Caco-2 (cell line): ENCODE results near the gene KRT16. TPM values are rescaled to one million over a fixed set of nuclear protein-coding genes. Genes with fewer than 3 reads are reported as not detected.

Experiments
- BruUV-seq: library from RNA; stranded (reverse); fragments of 400-500 nt; replicated peaks from 2 replicates; lab custom pipeline; 2021; lab: Mats Ljungman, UMichigan
- CTCF ChIA-PET: fragments of 300-600 bp; sonication (Branson Sonifier 250); formaldehyde crosslinking; loops from one replicate; lab custom pipeline; 2022; ENCODE audit warnings: antibody characterized with exemption; lab: Charles Lee
- POLR2A ChIA-PET: fragments of 300-600 bp; sonication (Branson Sonifier 250); formaldehyde crosslinking; loops from one replicate; lab custom pipeline; 2022; ENCODE audit warnings: antibody characterized with exemption; lab: Charles Lee
- DNase-seq, 2 experiments: peaks; one replicate each; pipeline versions ENCODE4 v3.0.0 to v3.0.0-alpha.2; 2020 to 2022
- H3K27me3 ChIP-seq: replicated peaks from 2 replicates; pipeline ENCODE4 v1.6.0; 2011; ENCODE audit warnings: low read length; ENCODE audit not compliant: control insufficient read depth, insufficient read depth
- H3K36me3 ChIP-seq: 2 replicates; pipeline ENCODE4 v1.5.1; 2011; ENCODE audit warnings: low read length; ENCODE audit not compliant: control insufficient read depth, insufficient read depth
- H3K4me1 ChIP-seq: fragments of 250-450 bp; sonication (Bioruptor Pico); 2 replicates; pipeline ENCODE4 v1.5.1; 2020; ENCODE audit warnings: mild to moderate bottlenecking
- H3K4me3 ChIP-seq: 2 replicates; pipeline ENCODE4 v1.5.1; 2011; ENCODE audit warnings: low read depth, mild to moderate bottlenecking, control low read depth, low read length
- H3K9me3 ChIP-seq: fragments of 250-450 bp; sonication (Bioruptor Pico); 2 replicates; pipeline ENCODE4 v1.5.1; 2020; ENCODE audit warnings: mild to moderate bottlenecking, moderate library complexity
- H3K27ac Mint-ChIP-seq: one replicate; pipeline ENCODE4 v1.8.0; 2022; ENCODE audit warnings: mixed read lengths; ENCODE audit not compliant: unreplicated experiment
- H3K27me3 Mint-ChIP-seq: one replicate; pipeline ENCODE4 v1.8.0; 2022; ENCODE audit warnings: mixed read lengths; ENCODE audit not compliant: insufficient read depth, unreplicated experiment
- H3K36me3 Mint-ChIP-seq: one replicate; pipeline ENCODE4 v1.8.0; 2022; ENCODE audit warnings: mild to moderate bottlenecking, mixed read lengths; ENCODE audit not compliant: insufficient read depth, unreplicated experiment
- H3K4me1 Mint-ChIP-seq: one replicate; pipeline ENCODE4 v1.8.0; 2022; ENCODE audit warnings: low read depth, mixed read lengths; ENCODE audit not compliant: unreplicated experiment
- H3K4me3 Mint-ChIP-seq: one replicate; pipeline ENCODE4 v1.8.0; 2022; ENCODE audit warnings: mild to moderate bottlenecking, moderate library complexity, mixed read lengths; ENCODE audit not compliant: unreplicated experiment
- H3K9me3 Mint-ChIP-seq: one replicate; pipeline ENCODE4 v1.8.0; 2022; ENCODE audit warnings: mixed read lengths; ENCODE audit not compliant: unreplicated experiment
- CTCF ChIP-seq, 2 experiments: fragments of 200-600 bp in 1 of 2; IDR thresholded peaks; 1 replicate in 1 of 2; 2 replicates in 1 of 2; pipeline versions ENCODE4 v1.5.1 to v1.8.0; 2011 to 2022; ENCODE audit warnings: antibody characterized with exemption in 1 of 2, control low read depth in 1 of 2, inconsistent platforms in 1 of 2, low read depth in 1 of 2, low read length in 1 of 2, mild to moderate bottlenecking in 1 of 2, moderate library complexity in 1 of 2; ENCODE audit not compliant: insufficient read depth in 1 of 2, severe bottlenecking in 1 of 2, unreplicated experiment in 1 of 2
- intact Hi-C: fragments of 100-400 bp; cut with micrococcal nuclease; formaldehyde crosslinking; loops from one replicate; pipeline ENCODE4 v1.10.0; 2022; ENCODE audit not compliant: unreplicated experiment
- total RNA-seq: library from RNA; stranded (reverse); gene quantifications from 2 replicates; pipeline ENCODE4 v1.2.3, GENCODE V29; 2022

Gene KRT16
- total RNA-seq, 1 experiment from 2014 or later: not detected

- DNase-seq: no peak
- Mint-ChIP-seq H3K4me3 (no peak overlapping the region), H3K4me1 (peaks cover 7% of the 10 kb centered on the region), H3K27me3 (no peaks in the 10 kb centered on the region), H3K36me3 (peaks cover 6% of the 10 kb centered on the region), H3K27ac (peak overlapping the region; percentile 18), H3K9me3 (no peaks in the 10 kb centered on the region)
- no TSS peak for BruUV-seq
- no peak overlapping the region for H3K4me3 ChIP-seq
- H3K9me3 ChIP-seq: no peaks in the 10 kb centered on the region
- ChIA-PET POLR2A (interaction anchor here (0.9 kb wide), 1 partner anchor 102 kb away, joined by 3 read pairs; no protein-coding TSS in a partner anchor), CTCF (interaction anchor here (1.7 to 4.9 kb wide), 4 partner anchors 12 to 103 kb away, joined by 4 to 147 read pairs (median 7); no protein-coding TSS in a partner anchor)
- peaks cover 50% of the 10 kb centered on the region for H3K4me1 ChIP-seq
- TF ChIP-seq CTCF (IDR thresholded peaks at IDR 0.05; ENCODE audit: insufficient read depth in 1 of 2, low read depth in 1 of 2, low read length in 1 of 2, severe bottlenecking in 1 of 2, unreplicated experiment in 1 of 2): no peak
- intact Hi-C loops: no loop called here
- no peaks in the 10 kb centered on the region for H3K27me3 ChIP-seq
- no peaks in the 10 kb centered on the region for H3K36me3 ChIP-seq
These were observed 39.3 kb upstream of the KRT16 start for GRCh38 chr17:41651625-41652460.

- peaks cover 6% of the 10 kb centered on the region for H3K36me3 Mint-ChIP-seq
- H3K4me1 Mint-ChIP-seq: peaks cover 7% of the 10 kb centered on the region
- Histone ChIP-seq H3K36me3 (no peaks in the 10 kb centered on the region), H3K4me1 (peaks cover 51% of the 10 kb centered on the region), H3K9me3 (no peaks in the 10 kb centered on the region), H3K4me3 (no peak overlapping the region), H3K27me3 (no peaks in the 10 kb centered on the region)
- no peaks in the 10 kb centered on the region for H3K9me3 Mint-ChIP-seq
- no peak overlapping the region for H3K27ac Mint-ChIP-seq
- POLR2A ChIA-PET: interaction anchor here (0.9 to 2.1 kb wide), 2 partner anchors 37 to 102 kb away, joined by 3 to 7 read pairs; partner anchors contain the start of gene EIF1
- no peaks in the 10 kb centered on the region for H3K27me3 Mint-ChIP-seq
- no peak for DNase-seq
- intact Hi-C loops: no loop called here
- CTCF ChIA-PET: interaction anchor here (0.9 to 4.9 kb wide), 4 partner anchors 13 to 102 kb away, joined by 3 to 147 read pairs (median 6); partner anchors contain the start of gene EIF1
- no peak for TF ChIP-seq CTCF (IDR thresholded peaks at IDR 0.05; ENCODE audit: insufficient read depth in 1 of 2, low read depth in 1 of 2, low read length in 1 of 2, severe bottlenecking in 1 of 2, unreplicated experiment in 1 of 2)
- no peak overlapping the region for H3K4me3 Mint-ChIP-seq
- no TSS peak for BruUV-seq
These were observed 38.4 kb upstream of the KRT16 start for GRCh38 chr17:41650794-41651624.
